ENCODE measurements around the gene NCF1.
"Not testable (repeated sequence)": the region's sequence is repeated elsewhere in the genome, so short reads cannot be mapped to it uniquely, and the experiment has no call there.

GRCh38 chr7:74753921-74754482 is 19.8 kb upstream of the NCF1 start:
- not testable (repeated sequence) for TF ChIP-seq CTCF, POLR2A (IDR thresholded peaks at IDR 0.05)

Data from thyroid gland (tissue), 4 donors.